Peyer's patch (tissue), 4 donors: Measurements from ENCODE around the gene SCYGR1. TPM values are rescaled to one million over a fixed set of nuclear protein-coding genes. Genes with fewer than 3 reads are reported as not detected.

ENCODE experiments used
- DNase-seq, 3 donors: peaks; one replicate each; pipeline ENCODE4 v3.0.0-alpha.2; 2017 to 2019
- H3K27ac ChIP-seq, 4 donors: fragments of 200-600 bp; sonication (generic); one replicate each; pipeline ENCODE4 v1.5.1; 2016 to 2019
- H3K27me3 ChIP-seq, 2 donors: fragments of 200-600 bp; sonication (generic); one replicate each; pipeline ENCODE4 v1.5.1; 2019
- H3K36me3 ChIP-seq, 3 donors: fragments of 200-600 bp; sonication (generic); one replicate each; pipeline ENCODE4 v1.5.1; 2016 to 2019
- H3K4me1 ChIP-seq, 4 donors: fragments of 200-600 bp; sonication (generic); one replicate each; pipeline ENCODE4 v1.5.1; 2016 to 2019
- H3K4me3 ChIP-seq, 4 donors: fragments of 200-600 bp; sonication (generic); 1 replicate in 3 of 4; 2 replicates in 1 of 4; pipeline ENCODE4 v1.5.1; 2016 to 2019; ENCODE audit warnings: mild to moderate bottlenecking in 1 of 4
- H3K9me3 ChIP-seq, 4 donors: fragments of 200-600 bp; sonication (generic); one replicate each; pipeline ENCODE4 v1.5.1; 2016 to 2019; ENCODE audit warnings: mild to moderate bottlenecking in 1 of 4
- POLR2A ChIP-seq, 2 donors: fragments of 450-650 bp; IDR thresholded peaks; one replicate each; pipeline ENCODE4 v1.5.1; 2017; ENCODE audit warnings: antibody characterized with exemption in 2 of 2, mild to moderate bottlenecking in 2 of 2, moderate library complexity in 2 of 2
- total RNA-seq, 4 donors: library from RNA; depleted of rRNA; stranded (reverse); fragments of >200 nt; gene quantifications; one replicate each; pipeline ENCODE4 v1.1.0, GENCODE V29; 2016
- TF ChIP-seq, protein P1 (sequence below), 6 experiments: fragments of 450-650 bp in 4 of 6; fragments of 200-600 bp in 2 of 6; sonication (generic) in 1 of 6; IDR thresholded peaks; one replicate each; pipeline ENCODE4 v1.5.1; 2017 to 2019; ENCODE audit warnings: antibody characterized with exemption in 6 of 6, mild to moderate bottlenecking in 3 of 6, moderate library complexity in 1 of 6

The SCYGR1 gene
- total RNA-seq, 4 donors from 2014 or later = not detected

GRCh38 chr2:227349989-227350612 lies 37.6 kb downstream of the SCYGR1 start:
- no peak for TF ChIP-seq POLR2A (IDR thresholded peaks at IDR 0.05)
- TF ChIP-seq, protein P1, sequence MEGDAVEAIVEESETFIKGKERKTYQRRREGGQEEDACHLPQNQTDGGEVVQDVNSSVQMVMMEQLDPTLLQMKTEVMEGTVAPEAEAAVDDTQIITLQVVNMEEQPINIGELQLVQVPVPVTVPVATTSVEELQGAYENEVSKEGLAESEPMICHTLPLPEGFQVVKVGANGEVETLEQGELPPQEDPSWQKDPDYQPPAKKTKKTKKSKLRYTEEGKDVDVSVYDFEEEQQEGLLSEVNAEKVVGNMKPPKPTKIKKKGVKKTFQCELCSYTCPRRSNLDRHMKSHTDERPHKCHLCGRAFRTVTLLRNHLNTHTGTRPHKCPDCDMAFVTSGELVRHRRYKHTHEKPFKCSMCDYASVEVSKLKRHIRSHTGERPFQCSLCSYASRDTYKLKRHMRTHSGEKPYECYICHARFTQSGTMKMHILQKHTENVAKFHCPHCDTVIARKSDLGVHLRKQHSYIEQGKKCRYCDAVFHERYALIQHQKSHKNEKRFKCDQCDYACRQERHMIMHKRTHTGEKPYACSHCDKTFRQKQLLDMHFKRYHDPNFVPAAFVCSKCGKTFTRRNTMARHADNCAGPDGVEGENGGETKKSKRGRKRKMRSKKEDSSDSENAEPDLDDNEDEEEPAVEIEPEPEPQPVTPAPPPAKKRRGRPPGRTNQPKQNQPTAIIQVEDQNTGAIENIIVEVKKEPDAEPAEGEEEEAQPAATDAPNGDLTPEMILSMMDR (IDR thresholded peaks at IDR 0.05) = no peak
- no peak overlapping the region for H3K4me3 ChIP-seq
- no peaks in the 10 kb centered on the region for H3K4me1 ChIP-seq
- no peaks in the 10 kb centered on the region for H3K27me3 ChIP-seq
- no peak overlapping the region for H3K27ac ChIP-seq
- DNase-seq = no peak
- H3K9me3 ChIP-seq = no peaks in the 10 kb centered on the region
- peaks cover 0 to 36% (median 0%) of the 10 kb centered on the region in 3 donors for H3K36me3 ChIP-seq

DNA sequence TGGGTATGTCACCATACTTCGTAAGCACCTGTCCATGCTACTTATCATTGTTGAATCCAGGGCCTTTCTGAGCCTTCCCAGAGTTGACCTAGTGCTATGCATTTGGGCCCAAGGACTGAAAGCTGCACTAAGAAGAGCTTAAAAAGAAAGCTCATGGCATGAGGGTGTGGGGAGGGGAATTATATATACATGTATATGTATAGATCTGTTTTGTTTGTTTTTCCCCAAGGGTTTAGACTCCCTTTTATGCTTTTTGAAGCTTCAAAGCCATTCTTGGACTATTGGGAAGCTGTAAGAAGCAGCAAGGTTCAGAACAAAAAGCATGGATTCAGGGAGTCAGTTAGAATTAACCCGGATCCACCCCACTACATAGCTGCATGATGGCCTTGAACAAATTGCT lies 39.4 kb downstream of the SCYGR1 start:
- no peak for DNase-seq
- Histone ChIP-seq H3K36me3 (peaks cover 0 to 43% (median 0%) of the 10 kb centered on the region in 3 donors), H3K4me3 (no peak overlapping the region), H3K27me3 (no peaks in the 10 kb centered on the region), H3K4me1 (no peaks in the 10 kb centered on the region), H3K27ac (no peak overlapping the region), H3K9me3 (no peaks in the 10 kb centered on the region)
- TF ChIP-seq, protein P1 (IDR thresholded peaks at IDR 0.05) = no peak
- no peak for TF ChIP-seq POLR2A (IDR thresholded peaks at IDR 0.05)

- no peak overlapping the region for H3K27ac ChIP-seq
- no peak overlapping the region for H3K4me3 ChIP-seq
- no peak for TF ChIP-seq POLR2A (IDR thresholded peaks at IDR 0.05)
- TF ChIP-seq, protein P1 (IDR thresholded peaks at IDR 0.05) = no peak
- no peaks in the 10 kb centered on the region for H3K4me1 ChIP-seq
- no peaks in the 10 kb centered on the region for H3K9me3 ChIP-seq
- no peak for DNase-seq
- peaks cover 0 to 46% (median 0%) of the 10 kb centered on the region in 3 donors for H3K36me3 ChIP-seq
- H3K27me3 ChIP-seq = no peaks in the 10 kb centered on the region
Observed at GRCh38 chr2:227347117-227347516, 40.6 kb downstream of the SCYGR1 start.

DNA sequence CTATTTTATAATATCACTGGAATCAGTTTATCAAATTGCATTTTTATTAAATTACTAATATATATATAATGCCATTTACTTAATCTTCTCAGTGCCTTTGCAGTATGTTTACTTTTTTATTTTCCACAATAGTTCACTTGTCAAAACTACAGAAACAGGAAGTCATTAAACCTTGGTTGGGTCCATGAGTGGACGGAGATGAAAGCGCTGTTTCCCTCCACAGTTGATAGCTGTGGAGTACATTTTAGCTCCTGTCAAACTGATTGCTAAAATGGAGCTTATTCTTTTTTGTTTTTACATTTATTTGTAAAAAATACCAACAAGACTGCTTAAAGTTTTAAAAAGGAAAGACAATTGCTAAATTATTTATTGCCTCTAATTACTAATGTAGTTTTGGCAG lies 43.5 kb downstream of the SCYGR1 start:
- Histone ChIP-seq H3K4me3 (no peak overlapping the region), H3K27ac (no peak overlapping the region), H3K27me3 (no peaks in the 10 kb centered on the region), H3K36me3 (peaks cover 0 to 38% (median 0%) of the 10 kb centered on the region in 3 donors), H3K4me1 (no peaks in the 10 kb centered on the region), H3K9me3 (no peaks in the 10 kb centered on the region)
- DNase-seq = no peak
- TF ChIP-seq POLR2A (IDR thresholded peaks at IDR 0.05) = no peak
- TF ChIP-seq, protein P1 (IDR thresholded peaks at IDR 0.05) = no peak

GRCh38 chr2:227341553-227341952 lies 46.2 kb downstream of the SCYGR1 start:
- TF ChIP-seq POLR2A (IDR thresholded peaks at IDR 0.05) = no peak
- TF ChIP-seq, protein P1 (IDR thresholded peaks at IDR 0.05) = no peak
- Histone ChIP-seq H3K36me3 (peaks cover 0 to 24% (median 0%) of the 10 kb centered on the region in 3 donors), H3K4me3 (no peak overlapping the region), H3K27ac (no peak overlapping the region), H3K27me3 (no peaks in the 10 kb centered on the region), H3K9me3 (no peaks in the 10 kb centered on the region), H3K4me1 (no peaks in the 10 kb centered on the region)
- no peak for DNase-seq
